Fibroblast of gingiva (primary cell): Measurements from ENCODE around the gene EME1.
A peak's percentile ranks its signal among the peaks of the same experiment; 100 is the strongest.
"Not testable (repeated sequence)": the region's sequence is repeated elsewhere in the genome, so short reads cannot be mapped to it uniquely, and the experiment has no call there.

Experiments
- DNase-seq: peaks from one replicate; pipeline ENCODE4 v3.0.0-alpha.2; 2011; ENCODE audit warnings: low read depth

The EME1 gene

DNA sequence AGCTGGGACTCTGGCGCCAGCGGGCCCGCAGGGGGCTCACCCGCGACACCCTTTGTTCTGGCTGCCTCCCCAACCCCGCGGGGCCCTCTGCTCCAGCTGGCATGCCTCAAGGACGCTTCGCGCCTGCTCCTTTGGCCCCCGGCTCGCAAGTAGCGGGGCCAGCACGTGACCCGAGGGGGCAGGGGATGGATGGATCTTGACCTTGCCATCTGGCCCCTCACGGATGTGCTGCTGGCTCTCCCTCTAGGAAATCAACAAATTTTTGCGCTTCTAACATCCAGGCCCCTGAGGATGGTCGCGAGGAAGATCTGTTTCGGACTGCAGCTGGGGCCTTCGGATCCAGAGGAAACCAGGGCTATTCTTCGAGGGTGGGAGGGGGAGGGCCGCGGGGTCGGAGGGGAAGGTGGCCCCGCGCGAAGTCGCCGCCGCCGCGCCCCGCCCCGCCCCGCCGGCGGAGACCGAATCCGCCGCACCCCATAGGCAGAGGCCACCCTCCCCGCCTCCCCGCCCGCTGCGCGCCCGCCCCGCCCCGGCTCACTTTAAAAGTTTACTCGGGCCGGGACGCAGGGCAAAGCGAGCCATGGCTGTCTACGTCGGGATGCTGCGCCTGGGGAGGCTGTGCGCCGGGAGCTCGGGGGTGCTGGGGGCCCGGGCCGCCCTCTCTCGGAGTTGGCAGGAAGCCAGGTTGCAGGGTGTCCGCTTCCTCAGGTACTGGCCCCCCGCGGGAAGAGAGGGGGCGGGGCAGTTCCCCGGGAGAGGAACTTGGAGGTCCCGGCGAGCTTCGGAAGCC, 52.8 kb downstream of the EME1 start, which contains the start of gene ACSF2:
Gene ACSF2 (plus strand): TSS at position 537 of the 790 bp plus-strand sequence. CDS start 44 bp downstream, at position 581.
- DNase-seq, result peak; percentile 48

- no peak for DNase-seq
Measured at GRCh38 chr17:50426472-50426782, 53.4 kb downstream of the EME1 start.

GRCh38 chr17:50426814-50427787, 54.1 kb downstream of the EME1 start:
- no peak for DNase-seq

GRCh38 chr17:50428126-50428525, 55.1 kb downstream of the EME1 start:
- DNase-seq, result not testable (repeated sequence)

DNA sequence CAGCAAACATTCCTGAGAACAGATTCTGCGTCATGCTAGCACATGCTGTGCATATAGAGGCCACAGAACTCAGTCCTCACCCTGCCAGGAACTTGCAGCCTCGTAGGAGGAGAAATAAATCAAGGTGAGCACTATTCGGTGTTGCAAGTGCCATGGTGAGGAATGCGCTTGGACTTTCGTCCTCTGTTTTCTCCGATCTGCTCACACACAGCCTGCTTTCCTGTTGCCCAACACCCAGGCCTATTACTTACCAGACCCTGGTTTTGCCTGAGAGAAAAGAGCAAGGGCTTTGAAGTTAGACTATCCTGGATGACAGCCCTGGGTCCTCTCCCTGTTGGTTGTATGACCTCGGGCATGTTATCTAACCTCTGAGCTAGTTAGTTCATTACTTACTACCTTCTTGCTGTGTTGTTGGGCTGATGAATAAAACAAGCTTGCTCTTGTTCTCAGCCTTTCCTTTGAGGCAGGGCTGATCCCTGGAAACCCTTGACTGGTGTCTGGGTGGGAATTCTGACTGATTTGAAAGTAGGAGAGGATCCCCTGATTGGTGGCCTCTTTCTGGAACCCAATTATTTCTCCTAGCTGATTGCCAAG, 55.9 kb downstream of the EME1 start:
- DNase-seq, result no peak

DNA sequence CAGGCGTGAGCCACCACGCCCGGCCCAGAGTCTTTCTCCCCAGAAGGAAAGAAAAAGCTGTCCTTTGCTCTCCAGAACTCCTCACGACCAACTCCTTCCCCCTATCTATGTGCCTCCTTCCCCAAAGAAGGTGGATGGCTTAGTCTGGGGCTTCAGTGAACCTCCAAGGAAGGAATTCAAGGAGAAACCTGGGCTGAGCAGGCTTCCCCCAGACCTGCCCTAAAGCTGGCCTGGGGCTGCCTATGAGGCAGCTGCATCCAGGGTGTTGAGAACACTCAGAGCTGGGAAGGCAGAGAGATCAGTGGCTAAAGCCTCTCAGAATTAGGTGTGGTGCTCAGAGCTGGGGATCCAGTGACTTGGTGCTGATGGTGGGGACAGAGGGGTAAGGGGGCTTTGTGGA, 56.8 kb downstream of the EME1 start:
- DNase-seq, result no peak
